ENCODE measurements around the gene DGKQ.

Gene DGKQ

GRCh38 chr4:1010395-1011021, 37.1 kb upstream of the DGKQ start:
- peak; percentile 42 for ATAC-seq
- no peak for TF ChIP-seq OSR1 (CRISPR knock-in tag; IDR thresholded peaks at IDR 0.05)
- TF ChIP-seq TCF4 (CRISPR knock-in tag; IDR thresholded peaks at IDR 0.05; ENCODE audit: borderline replicate concordance), result no peak
- TF ChIP-seq BACH2 (CRISPR knock-in tag; IDR thresholded peaks at IDR 0.05; ENCODE audit: borderline replicate concordance), result no peak
- no peak for TF ChIP-seq ZNF70 (CRISPR knock-in tag; IDR thresholded peaks at IDR 0.05)
- TF ChIP-seq, protein P1, sequence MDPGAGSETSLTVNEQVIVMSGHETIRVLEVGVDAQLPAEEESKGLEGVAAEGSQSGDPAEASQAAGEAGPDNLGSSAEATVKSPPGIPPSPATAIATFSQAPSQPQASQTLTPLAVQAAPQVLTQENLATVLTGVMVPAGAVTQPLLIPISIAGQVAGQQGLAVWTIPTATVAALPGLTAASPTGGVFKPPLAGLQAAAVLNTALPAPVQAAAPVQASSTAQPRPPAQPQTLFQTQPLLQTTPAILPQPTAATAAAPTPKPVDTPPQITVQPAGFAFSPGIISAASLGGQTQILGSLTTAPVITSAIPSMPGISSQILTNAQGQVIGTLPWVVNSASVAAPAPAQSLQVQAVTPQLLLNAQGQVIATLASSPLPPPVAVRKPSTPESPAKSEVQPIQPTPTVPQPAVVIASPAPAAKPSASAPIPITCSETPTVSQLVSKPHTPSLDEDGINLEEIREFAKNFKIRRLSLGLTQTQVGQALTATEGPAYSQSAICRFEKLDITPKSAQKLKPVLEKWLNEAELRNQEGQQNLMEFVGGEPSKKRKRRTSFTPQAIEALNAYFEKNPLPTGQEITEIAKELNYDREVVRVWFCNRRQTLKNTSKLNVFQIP (CRISPR knock-in tag; IDR thresholded peaks at IDR 0.05; ENCODE audit: borderline replicate concordance, low read depth), result no peak
- no peak for TF ChIP-seq ESRRG (CRISPR knock-in tag; IDR thresholded peaks at IDR 0.05)
- no peak for TF ChIP-seq ZNF8 (CRISPR knock-in tag; IDR thresholded peaks at IDR 0.05)
- TF ChIP-seq PPARA (CRISPR knock-in tag; IDR thresholded peaks at IDR 0.05; ENCODE audit: borderline replicate concordance), result no peak
- TF ChIP-seq, protein P2, sequence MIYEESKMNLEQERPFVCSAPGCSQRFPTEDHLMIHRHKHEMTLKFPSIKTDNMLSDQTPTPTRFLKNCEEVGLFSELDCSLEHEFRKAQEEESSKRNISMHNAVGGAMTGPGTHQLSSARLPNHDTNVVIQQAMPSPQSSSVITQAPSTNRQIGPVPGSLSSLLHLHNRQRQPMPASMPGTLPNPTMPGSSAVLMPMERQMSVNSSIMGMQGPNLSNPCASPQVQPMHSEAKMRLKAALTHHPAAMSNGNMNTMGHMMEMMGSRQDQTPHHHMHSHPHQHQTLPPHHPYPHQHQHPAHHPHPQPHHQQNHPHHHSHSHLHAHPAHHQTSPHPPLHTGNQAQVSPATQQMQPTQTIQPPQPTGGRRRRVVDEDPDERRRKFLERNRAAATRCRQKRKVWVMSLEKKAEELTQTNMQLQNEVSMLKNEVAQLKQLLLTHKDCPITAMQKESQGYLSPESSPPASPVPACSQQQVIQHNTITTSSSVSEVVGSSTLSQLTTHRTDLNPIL (CRISPR knock-in tag; IDR thresholded peaks at IDR 0.05; ENCODE audit: low read depth), result no peak
- TF ChIP-seq ARNTL (CRISPR knock-in tag; IDR thresholded peaks at IDR 0.05; ENCODE audit: borderline replicate concordance, low read depth), result no peak
- TF ChIP-seq, protein P3, sequence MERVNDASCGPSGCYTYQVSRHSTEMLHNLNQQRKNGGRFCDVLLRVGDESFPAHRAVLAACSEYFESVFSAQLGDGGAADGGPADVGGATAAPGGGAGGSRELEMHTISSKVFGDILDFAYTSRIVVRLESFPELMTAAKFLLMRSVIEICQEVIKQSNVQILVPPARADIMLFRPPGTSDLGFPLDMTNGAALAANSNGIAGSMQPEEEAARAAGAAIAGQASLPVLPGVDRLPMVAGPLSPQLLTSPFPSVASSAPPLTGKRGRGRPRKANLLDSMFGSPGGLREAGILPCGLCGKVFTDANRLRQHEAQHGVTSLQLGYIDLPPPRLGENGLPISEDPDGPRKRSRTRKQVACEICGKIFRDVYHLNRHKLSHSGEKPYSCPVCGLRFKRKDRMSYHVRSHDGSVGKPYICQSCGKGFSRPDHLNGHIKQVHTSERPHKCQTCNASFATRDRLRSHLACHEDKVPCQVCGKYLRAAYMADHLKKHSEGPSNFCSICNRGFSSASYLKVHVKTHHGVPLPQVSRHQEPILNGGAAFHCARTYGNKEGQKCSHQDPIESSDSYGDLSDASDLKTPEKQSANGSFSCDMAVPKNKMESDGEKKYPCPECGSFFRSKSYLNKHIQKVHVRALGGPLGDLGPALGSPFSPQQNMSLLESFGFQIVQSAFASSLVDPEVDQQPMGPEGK (CRISPR knock-in tag; IDR thresholded peaks at IDR 0.05; ENCODE audit: borderline replicate concordance), result no peak
- TF ChIP-seq, protein P4, sequence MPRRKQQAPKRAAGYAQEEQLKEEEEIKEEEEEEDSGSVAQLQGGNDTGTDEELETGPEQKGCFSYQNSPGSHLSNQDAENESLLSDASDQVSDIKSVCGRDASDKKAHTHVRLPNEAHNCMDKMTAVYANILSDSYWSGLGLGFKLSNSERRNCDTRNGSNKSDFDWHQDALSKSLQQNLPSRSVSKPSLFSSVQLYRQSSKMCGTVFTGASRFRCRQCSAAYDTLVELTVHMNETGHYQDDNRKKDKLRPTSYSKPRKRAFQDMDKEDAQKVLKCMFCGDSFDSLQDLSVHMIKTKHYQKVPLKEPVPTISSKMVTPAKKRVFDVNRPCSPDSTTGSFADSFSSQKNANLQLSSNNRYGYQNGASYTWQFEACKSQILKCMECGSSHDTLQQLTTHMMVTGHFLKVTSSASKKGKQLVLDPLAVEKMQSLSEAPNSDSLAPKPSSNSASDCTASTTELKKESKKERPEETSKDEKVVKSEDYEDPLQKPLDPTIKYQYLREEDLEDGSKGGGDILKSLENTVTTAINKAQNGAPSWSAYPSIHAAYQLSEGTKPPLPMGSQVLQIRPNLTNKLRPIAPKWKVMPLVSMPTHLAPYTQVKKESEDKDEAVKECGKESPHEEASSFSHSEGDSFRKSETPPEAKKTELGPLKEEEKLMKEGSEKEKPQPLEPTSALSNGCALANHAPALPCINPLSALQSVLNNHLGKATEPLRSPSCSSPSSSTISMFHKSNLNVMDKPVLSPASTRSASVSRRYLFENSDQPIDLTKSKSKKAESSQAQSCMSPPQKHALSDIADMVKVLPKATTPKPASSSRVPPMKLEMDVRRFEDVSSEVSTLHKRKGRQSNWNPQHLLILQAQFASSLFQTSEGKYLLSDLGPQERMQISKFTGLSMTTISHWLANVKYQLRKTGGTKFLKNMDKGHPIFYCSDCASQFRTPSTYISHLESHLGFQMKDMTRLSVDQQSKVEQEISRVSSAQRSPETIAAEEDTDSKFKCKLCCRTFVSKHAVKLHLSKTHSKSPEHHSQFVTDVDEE (CRISPR knock-in tag; IDR thresholded peaks at IDR 0.05), result no peak

- peak; percentile 39 for ATAC-seq
- TF ChIP-seq PPARA (CRISPR knock-in tag; IDR thresholded peaks at IDR 0.05; ENCODE audit: borderline replicate concordance) (no peak), TCF4 (CRISPR knock-in tag; IDR thresholded peaks at IDR 0.05; ENCODE audit: borderline replicate concordance) (no peak), ZFP3 (CRISPR knock-in tag; IDR thresholded peaks at IDR 0.05) (no peak), SNAI2 (CRISPR knock-in tag; IDR thresholded peaks at IDR 0.05) (no peak), CSDC2 (CRISPR knock-in tag; IDR thresholded peaks at IDR 0.05) (no peak), ZNF70 (CRISPR knock-in tag; IDR thresholded peaks at IDR 0.05) (no peak), ZC3H10 (CRISPR knock-in tag; IDR thresholded peaks at IDR 0.05) (no peak), ZNF565 (CRISPR knock-in tag; conservative IDR thresholded peaks at IDR 0.05; ENCODE audit: low read depth) (no peak), GLIS3 (CRISPR knock-in tag; IDR thresholded peaks at IDR 0.05) (no peak), ZNF8 (CRISPR knock-in tag; IDR thresholded peaks at IDR 0.05) (no peak), TOX (CRISPR knock-in tag; IDR thresholded peaks at IDR 0.05; ENCODE audit: borderline replicate concordance) (no peak)
- TF ChIP-seq, protein P1 (CRISPR knock-in tag; IDR thresholded peaks at IDR 0.05; ENCODE audit: borderline replicate concordance, low read depth), result no peak
- TF ChIP-seq, protein P3 (CRISPR knock-in tag; IDR thresholded peaks at IDR 0.05; ENCODE audit: borderline replicate concordance), result no peak
- TF ChIP-seq, protein P2 (CRISPR knock-in tag; IDR thresholded peaks at IDR 0.05; ENCODE audit: low read depth), result no peak
- TF ChIP-seq, protein P4 (CRISPR knock-in tag; IDR thresholded peaks at IDR 0.05), result no peak
These were observed 36.4 kb upstream of the DGKQ start for GRCh38 chr4:1009542-1010394.
